HG03565 (cell line): ENCODE data around the gene DPP4.

ENCODE experiments used
- ATAC-seq: cut with Tn5 transposase; IDR thresholded peaks from one replicate; pipeline ENCODE4 v1.9.1; 2021; ENCODE audit warnings: mild to moderate bottlenecking, moderate library complexity; ENCODE audit not compliant: unreplicated experiment

DPP4 gene

GRCh38 chr2:162073888-162074631 is at the start of gene DPP4:
Gene DPP4 (minus strand): TSS chr2:162074215. CDS start chr2:162073981, 234 bp downstream.
- ATAC-seq, result peak; percentile 81

DNA sequence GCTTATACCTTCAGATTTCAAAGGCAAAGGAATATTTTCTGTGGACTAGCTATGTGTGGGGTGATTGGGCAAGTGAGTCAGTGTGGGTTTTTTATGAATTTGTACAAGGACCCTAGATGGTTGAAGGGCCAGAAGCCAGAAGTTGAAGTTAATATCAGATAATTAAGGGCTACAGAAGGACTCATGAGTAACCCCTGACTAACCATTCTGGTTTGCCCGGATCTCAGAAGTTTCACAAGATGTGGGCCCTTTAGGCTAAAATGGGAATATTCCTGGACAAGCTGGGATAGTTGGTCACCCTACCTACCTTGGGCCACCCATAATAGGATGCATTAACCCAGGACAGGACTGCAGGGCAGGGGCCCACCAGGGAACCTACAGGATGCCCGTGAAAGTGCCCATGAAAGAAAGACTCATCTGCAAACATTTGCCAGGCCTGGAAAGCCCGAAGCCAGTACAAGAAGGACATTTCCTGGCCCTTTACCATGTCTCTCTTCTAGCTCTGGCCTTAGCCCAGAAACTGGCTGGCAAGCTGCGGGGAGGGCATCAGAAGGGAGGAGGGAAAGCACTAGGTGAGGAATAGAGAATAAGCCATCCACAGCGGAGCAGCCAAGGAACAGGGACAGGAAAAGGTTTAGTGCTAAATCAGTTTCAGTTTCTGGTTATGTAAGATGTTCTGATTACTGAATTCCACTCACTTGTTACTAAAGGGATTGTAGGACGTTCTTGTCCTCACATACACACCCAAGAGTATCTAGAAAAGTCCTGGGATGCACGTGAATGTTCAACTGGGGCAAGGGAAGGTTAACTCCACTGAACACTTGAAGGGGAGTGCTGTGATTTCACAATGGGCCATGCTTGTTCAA is 44.4 kb upstream of the DPP4 start:
- ATAC-seq, result no peak

DNA sequence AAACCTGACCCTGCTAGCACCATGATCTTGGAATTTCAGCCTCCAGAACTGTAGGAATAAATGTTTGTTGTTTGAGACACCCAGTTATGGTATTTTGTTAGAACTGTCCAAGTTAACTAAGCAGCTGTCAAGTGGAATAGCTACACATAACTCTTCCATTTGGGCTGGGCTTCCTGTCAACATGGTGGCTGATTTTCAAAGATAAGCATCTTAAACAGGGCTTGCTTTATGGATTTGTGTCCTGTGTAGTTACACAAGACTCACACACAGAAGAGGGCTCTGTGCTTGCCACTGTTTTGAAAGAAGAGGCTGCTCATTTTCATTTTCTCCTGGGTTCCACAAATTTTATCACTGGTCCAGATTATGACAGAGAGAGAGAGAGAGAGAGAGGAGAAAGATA is 42.3 kb upstream of the DPP4 start:
- ATAC-seq, result no peak

DNA sequence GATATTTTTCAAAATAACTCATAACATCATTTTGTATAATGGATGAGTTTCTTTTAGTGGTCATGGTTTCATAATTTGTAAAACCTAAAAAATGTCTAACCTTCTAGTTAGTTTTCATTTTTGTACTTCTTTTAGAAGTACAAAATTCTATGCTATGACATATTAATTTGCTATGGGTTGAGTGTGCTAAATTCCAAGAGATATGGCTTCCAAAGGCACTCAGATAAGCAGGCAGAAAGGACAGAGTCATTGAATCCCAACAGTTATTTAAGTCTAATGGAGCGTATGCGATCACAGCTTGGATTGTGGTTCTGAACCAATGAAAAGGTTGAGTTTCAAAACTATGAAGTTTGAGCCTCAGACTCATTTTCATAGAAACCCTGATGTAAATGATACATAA is 41.1 kb upstream of the DPP4 start:
- no peak for ATAC-seq

- ATAC-seq, result no peak
These were observed 40.3 kb upstream of the DPP4 start for GRCh38 chr2:162114271-162114670.

GRCh38 chr2:162113776-162114168 is 39.8 kb upstream of the DPP4 start:
- ATAC-seq, result no peak

- no peak for ATAC-seq
These were observed 39.2 kb upstream of the DPP4 start for GRCh38 chr2:162113088-162113775.

DNA sequence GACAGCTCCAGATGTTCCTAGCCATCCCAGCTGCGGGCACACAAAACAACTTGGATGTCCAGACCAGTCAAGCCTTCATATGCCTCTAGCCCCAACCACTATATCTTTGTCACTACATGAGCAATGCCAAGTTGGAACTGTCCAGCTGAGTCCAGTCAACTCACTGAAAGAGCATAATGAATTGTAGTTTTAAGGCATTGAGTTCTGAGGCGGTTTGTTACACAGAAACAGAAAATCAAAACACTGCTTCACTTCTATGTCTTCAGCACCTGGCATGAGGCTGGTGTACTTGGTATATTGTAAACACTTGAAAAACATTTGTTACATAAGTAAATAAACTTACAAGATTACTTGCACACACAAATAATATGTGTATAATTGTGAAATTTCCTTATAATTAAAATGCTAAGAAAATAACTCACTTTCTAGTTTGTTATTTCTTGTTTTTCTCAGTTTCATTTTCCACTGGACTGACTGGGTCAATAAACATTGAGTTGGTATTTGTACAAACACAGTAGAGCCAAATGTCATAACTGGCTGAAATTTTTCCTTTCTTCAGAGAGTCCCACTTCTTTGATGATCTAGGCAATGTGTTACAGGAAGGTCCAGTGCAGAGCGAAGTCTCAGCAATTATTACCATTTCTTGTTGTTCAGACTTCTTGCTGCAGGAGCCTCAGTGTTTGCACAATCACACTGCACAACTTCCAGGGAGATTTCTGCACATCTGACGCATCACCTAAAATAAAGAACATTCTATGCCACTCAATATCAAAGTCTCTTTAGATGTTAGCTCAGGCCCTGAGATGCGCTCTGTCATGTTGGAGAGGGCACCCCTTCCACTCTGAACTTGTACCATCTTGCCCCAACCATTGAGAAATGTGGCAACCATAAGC is 38.2 kb upstream of the DPP4 start:
- ATAC-seq, result no peak

DNA sequence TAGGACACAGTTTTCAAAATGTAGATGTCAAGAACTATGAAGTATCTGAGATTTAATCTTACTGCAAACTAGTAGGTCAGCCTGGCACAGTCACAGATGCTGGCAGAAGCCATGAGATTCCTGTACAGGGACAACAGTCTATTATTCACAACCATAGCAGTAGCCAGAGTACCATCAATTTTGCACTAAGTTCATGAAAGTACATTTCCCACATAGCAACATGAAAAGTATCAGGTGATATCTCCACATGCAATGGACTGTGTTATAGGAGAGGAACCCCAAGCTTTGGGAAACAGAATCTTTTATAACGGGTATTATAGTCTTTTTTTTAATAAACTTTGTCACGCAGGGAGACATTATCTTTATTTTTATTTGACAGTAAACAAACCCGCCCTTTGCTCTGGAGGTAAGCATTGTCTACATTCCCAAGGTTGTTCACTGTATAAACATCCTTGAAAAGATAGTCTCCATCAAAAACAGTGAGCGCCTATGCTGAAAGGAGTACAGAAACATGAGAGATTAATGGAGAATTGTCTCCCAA is 33.4 kb upstream of the DPP4 start:
- ATAC-seq, result no peak

DNA sequence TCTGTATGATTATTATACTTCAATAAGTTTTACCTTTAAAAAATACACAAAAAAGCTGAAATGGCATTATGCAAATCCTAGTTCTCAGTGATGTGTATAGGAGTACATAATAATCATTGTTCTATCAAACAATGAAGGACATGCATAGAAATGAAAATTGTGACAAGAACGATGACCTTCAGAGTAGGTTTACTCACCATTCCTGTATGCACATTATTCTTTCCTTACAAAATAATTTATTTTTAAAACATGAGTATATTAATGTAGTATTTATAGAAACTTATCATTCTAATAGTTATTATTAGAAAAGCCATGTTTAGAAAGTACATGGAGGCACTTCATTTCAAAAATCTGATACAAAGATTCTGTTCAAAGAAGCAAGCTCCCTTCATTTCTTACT is 32.7 kb upstream of the DPP4 start:
- ATAC-seq, result no peak

DNA sequence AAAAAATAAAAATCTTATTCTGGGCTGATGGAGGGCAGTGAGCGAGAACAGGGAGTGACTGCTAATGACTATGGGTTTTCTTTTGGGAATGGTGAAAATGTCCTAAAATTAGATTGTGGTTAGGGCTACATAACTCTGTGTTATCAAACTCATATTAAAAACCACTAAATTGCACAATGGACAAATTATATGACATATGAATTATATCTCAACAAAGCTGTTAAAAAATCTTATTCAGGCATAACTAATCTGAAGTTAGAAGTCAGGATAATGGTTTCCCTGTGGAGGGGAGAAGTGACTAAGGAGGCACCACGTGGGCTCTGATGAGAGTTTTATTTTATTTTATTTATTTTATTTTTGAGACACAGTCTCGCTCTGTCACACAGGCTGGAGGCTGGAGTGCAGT is 32.1 kb upstream of the DPP4 start:
- no peak for ATAC-seq

DNA sequence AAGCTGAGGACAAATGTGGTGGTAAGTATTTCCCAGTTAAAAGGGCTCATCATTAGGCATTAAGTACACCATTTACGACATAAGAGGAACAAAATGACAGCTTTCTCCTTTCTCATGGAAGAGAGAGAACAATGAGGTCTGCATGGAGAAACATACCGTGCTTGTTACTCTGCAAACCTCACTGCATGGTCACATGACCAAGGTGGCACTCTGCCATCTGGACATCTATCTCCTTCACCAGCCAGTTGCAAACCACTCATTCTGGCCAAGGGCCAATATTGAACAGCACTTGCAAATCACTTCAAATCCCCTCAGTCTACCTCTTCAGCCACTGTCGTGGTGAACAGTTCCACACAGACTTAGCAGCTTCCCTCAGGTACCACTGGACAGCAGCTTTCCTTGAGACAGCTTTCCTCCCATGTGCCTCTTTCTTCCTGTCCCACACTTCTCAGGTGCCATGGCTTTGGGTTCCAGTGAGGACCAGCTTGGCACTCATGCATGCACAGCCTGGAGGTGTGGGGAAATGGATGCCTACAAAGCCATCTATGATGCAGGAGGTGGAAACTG is 29.5 kb upstream of the DPP4 start:
- ATAC-seq, result no peak

- no peak for ATAC-seq
These were observed 26.6 kb upstream of the DPP4 start for GRCh38 chr2:162100579-162100978.

DNA sequence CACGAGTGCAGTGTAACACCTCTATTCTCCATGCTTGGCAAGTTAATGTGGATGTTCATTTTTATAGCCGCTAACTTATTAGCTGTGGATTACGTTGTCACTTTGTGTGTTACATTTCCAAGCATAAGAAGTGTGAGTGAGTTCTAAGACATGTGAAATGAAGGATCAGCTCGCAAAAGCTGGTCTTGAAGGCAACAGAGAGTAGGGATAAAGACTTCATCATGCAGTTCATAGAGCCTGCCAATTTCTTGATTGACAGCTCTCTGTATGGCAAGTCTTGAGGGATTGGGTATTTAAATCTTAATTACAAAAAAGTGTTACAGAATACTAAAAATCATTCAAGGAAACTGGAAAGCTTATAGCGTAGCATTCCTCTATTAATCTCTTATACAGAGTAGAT is 25.8 kb upstream of the DPP4 start:
- ATAC-seq, result no peak

DNA sequence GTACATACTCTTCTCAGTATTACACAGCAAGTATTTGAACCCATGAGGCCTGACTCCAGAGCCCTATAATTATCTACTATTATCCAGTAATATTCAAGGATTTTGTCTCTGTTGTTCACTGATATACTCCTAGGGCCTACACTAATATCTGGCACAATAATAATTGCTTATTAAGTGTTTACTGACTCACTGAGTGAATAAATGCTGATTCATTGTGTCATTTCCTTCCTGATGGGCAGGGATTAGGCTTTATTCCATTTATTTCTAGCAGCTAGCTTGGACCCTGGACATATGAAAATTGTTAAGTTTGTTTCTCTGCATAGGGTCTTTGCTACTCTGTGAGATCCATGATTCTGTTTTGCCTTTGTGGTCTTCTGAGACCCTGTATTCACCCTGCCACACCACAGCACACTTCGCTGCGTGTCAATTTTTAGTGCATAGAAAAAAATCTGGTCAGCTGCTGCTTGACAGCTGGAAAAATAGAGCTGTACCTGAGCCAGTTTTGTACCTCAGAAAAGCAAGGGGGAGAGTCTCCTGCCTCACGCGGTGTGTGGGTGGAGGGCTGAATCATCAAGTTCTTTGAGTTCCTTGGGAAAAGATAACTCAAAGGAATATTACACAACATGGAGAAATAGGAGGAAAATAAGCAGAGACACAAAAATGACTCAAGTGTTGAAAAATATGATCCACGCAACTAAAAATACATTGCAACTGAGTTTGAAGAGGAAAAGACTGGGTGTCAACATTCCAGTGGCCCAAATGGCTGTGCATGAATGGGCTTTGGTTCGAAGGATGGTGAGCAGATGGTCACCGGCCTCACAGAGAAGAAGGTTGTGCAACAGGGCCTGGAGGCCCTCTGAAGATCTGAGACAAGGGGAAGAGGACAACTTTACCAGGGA is 18.9 kb upstream of the DPP4 start:
- no peak for ATAC-seq

- ATAC-seq, result no peak
These were observed 18.0 kb upstream of the DPP4 start for GRCh38 chr2:162092008-162092390.

DNA sequence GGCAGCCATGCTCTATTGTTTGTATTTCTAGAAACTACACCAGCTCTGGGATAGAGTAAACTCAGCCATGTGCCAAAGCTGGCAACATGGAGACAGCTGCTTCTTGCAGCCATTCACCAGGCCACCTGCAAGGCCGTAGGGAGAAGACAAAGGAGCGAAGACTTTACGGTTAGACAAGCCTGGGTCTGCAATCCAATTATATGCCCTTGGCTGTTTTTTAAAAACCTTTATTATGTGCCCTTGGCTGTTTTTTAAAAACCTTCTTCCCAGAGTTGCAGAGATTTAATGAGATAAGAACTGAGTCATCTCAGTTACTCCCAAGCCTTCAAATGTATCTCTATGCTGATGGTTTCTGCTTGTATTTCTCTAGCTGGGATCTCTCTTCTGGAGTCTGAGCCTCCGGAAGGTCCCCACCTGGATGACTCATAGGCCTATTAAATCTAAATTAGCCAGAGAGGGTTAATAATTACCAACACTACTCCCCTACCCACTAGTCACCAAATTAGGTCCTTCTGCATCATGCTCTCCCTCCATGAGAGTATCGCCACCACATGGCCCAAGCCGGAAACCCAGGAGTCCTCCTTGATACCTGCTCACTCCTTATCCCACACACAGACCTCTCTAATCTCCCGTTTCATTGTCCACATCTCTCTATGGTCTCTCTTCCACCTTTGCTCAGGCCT is 17.5 kb upstream of the DPP4 start:
- ATAC-seq, result no peak

- ATAC-seq, result no peak
These were observed 16.1 kb upstream of the DPP4 start for GRCh38 chr2:162090109-162090508.

- ATAC-seq, result no peak
These were observed 12.9 kb upstream of the DPP4 start for GRCh38 chr2:162086904-162087303.
